ENCODE data around the gene SDS.

DNA sequence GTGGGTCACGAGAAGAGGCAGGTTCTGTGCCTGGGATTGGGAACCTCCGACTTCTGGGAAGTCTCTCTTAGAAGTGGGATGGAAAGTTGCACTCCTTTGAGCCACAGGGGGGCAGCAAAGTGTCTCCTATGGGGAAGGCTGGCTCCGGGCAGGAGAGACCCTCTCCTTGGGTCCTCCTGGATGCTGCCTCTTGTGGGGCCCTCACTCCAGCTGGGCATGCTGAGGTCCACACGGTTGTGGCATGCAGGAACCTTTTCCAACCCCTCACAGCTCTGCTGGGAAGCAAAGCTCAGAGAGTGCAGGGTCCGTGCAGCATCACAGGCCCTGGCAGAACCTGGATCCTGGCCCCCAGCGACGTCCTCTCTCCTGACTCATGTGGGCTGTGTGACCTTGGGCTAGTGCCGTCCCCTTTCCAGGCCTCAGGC lies 35.9 kb upstream of the SDS start:
- TF ChIP-seq, protein P1, sequence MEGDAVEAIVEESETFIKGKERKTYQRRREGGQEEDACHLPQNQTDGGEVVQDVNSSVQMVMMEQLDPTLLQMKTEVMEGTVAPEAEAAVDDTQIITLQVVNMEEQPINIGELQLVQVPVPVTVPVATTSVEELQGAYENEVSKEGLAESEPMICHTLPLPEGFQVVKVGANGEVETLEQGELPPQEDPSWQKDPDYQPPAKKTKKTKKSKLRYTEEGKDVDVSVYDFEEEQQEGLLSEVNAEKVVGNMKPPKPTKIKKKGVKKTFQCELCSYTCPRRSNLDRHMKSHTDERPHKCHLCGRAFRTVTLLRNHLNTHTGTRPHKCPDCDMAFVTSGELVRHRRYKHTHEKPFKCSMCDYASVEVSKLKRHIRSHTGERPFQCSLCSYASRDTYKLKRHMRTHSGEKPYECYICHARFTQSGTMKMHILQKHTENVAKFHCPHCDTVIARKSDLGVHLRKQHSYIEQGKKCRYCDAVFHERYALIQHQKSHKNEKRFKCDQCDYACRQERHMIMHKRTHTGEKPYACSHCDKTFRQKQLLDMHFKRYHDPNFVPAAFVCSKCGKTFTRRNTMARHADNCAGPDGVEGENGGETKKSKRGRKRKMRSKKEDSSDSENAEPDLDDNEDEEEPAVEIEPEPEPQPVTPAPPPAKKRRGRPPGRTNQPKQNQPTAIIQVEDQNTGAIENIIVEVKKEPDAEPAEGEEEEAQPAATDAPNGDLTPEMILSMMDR (IDR thresholded peaks at IDR 0.05; ENCODE audit: low read depth, low read length) = peak; percentile 91
- no peak for TF ChIP-seq EZH2phosphoT487 (IDR thresholded peaks at IDR 0.05; ENCODE audit: low read depth)

Data from OCI-LY3 (cell line).